ENCODE results near the gene TBCC.
"Not testable (repeated sequence)": the region's sequence is repeated elsewhere in the genome, so short reads cannot be mapped to it uniquely, and the experiment has no call there.

TBCC gene

GRCh38 chr6:42769836-42770235 is 23.9 kb upstream of the TBCC start:
- DNase-seq = no peak

DNA sequence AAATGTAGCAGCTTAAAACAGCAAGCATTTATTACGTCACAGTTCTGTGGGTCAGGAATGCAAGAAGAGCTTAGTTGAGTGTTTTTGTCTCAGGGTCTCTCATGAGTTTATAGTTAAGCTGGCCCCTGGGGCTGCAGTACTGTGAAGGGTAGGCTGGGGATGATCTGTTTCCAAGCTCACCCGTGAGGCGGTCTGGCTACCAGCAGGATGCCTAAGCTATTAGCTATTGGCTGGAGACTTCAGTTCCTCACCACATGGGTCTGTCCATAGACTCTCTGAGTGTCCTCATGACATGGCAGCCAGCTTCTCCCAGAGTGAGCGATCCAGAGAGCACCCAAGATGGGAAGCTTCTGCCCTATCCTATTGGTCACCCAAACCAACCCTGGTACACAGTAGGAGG is 23.1 kb upstream of the TBCC start:
- no peak for DNase-seq

GRCh38 chr6:42766163-42766670 is 20.3 kb upstream of the TBCC start:
- DNase-seq = no peak

GRCh38 chr6:42764911-42765648 is 19.2 kb upstream of the TBCC start:
- DNase-seq = no peak

- DNase-seq = no peak
Measured at GRCh38 chr6:42762950-42763349, 17.0 kb upstream of the TBCC start.

DNA sequence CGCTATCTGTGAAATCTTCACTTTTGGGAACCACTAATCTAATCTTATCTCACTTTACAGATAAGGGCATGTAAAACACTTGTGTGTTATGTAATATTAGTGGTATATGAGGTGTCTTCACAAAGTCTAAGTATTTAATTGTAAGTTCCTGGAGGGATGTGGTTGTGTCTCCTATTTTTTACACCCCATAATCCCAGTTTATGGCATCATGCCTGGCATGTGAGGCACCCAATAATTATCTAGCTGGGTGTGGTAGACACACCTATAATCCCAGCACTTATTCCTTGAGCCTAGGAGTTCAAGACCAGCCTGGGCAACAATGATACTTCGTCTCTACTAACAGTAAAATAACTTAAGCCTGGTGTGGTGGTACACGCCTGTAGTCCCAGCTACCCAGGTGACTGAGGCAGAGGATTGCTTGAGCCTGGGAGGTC is 16.5 kb upstream of the TBCC start:
- DNase-seq = no peak

DNA sequence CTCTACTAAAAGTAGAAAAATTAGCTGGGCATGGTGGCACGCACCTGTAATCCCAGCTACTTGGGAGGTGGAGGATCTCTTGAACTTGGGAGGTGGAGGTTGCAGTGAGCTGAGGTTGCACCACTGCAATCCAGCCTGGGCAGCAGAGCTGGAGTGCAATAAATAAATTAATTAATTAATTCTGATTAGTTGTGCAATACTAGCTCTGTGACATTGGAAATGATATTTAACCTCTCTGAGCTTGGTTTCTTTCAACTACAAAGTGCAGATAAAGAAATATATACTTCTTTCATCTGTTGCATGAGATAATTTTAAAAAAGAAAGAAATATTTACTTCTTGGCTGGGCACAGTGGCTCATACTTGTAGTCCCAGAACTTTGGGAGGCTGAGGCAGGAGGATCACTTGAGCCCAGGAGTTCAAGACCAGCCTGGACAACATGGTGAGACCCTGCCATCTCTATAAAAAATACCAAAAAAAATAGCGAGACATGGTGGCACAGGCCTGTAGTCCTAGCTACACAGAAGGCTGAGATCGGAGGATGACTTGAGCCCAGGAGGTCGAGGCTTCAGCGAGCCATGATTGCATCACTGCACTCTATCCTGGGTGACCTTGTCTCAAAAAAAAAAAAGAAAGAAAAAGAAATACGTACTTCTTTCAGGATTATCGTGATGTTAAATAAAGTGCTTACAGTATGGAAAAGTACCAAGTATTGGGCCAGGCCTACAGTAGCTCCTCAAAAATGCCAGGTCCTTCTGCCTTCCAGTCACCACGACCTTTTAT is 15.6 kb upstream of the TBCC start:
- DNase-seq = no peak

GRCh38 chr6:42758756-42759430 is 13.0 kb upstream of the TBCC start:
- no peak for DNase-seq

- no peak for DNase-seq
Measured at GRCh38 chr6:42756722-42757121, 10.8 kb upstream of the TBCC start.

DNA sequence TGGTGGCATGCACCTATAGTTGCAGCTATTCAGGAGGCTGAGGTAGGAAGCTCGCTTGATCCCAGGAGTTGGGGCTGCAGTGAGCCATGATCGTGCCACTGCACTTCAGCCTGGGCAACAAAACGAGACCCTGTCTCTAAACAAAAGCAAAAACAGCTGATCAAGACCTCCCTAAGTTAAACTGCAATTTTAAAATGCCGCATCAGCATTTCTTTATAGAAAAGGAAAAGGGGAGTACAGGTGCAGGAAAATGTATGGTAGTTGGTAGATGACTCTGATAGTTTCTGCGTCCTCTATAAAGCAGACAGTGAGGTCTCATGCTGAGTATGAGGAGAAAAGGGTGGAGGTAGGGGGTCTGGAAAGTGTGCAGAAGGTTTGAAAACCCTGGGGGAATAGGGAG is 8.9 kb upstream of the TBCC start:
- DNase-seq = no peak

DNA sequence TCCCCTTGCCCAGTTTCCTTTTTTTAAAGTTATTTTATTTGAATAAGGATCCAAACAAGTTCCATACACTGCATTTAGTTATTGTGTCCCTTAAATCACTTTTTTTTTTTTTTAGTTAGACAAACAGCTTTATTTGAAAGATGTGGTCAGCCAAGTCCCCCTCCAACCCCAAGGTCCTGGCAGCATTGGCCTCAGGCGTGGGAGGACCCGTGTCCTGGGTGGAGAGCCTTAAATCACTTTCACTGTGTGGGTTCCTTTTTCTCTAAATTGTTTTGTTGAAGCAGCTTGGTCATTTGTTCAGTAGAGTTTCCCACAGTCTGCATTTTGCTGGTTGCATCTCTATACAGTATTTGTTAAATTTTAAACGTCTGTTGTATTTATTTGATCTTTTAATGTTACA is 5.2 kb upstream of the TBCC start:
- DNase-seq = no peak

DNA sequence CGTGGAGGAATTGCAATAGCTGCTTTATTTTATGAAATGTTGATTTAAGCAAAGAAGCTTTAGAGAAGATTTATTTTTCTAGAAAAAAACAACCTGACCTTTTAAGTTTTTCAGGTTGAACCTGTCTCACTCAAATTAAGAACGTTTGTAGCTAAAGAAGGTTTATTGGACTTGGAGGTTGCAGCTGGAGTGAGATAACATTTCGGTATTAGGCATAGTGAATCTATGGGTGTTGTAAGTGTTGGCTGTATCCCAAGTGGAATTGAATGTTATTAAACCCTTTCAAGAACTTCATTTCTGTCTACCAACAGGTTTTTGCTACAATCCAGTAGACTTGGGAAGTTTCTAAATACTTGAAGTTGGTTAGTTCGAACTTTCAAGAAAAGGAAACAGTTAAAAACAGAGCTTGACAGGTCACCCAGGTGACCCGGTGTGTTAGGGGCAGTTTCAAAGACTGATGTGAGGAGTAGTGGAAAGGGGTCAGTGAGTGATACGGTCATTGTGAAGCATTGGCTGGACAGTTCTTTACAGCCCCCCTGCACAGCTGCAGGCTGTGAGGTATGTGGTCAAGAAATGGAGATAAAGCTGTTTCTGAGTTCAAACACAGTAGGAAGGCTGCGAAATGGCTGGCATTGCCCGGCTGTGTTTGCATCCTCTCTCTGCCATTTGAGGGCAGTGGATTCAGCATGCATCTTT is 2.4 kb upstream of the TBCC start:
- DNase-seq = no peak

DNA sequence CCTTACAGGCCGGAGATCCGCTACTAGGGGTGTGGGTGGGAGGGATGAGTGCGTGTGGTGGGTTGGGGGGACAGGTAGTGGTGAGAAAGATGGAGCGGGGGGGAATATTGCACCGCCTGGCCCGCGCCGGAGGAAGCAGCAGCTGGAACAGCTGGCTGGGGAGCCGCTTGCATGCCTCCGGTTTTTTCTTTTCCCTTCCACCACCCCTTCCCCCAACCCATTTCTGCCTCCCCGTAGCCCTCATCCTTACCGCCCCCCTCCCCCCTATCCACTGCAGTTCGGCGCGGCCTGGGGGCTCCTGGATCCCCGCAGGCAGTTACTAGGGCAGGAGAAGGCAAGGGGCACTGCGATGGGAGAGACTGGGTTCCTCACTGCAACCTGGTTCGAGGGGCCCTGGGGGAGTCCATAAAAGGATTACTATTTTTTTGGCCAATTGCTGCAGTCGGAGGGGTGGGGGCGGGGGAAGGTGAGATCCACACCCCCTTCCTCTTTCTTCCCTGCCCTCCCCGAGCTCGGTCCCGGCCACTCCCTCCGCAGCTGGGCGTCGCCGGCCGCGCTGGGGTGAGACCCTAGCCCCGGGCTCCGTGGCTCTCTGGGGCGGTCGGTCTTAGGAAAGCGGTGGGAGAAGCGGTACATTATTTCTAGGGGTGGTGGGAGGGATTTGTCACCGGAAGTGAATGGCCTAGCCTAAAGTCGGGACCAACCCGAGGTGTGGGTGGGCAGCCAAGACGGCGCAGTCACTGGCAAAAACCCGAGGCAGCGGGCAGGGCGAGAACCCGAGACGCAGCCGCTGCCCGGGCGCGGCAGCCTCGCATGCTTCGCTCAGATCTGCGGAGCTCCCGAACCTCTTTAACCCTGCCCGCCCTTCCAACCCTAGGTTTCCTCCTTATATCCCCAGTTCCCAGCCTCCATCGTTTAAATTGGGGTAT is 824 bp upstream of the TBCC start:
- DNase-seq = peak; percentile 99

DNA sequence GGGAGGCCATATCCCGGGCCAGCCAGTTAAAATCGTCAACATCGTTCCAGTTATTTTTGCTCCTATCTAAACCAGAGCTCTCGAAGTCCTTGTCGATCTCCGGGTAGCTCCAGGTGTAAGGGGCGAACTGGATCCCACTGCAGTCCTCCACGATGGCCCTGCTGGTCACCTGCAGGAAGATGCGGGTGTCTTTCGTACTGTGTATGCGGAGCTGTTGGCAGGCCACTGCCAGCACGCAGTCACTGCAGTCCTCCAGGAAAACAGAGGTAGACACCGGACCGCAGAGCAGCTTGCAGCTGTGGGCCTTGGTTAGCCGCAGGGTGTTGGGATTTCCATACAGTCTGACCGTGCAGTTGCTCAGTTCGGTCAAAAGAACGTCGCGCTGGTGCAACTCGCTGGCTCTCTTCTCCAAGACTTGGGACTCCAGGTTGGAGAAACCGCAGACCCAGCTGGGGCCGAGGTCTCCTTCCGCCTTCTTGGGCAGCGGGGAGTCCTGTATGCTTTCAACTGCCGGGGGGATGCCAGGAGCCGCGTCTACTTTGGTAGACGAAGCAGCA is 742 bp downstream of the TBCC start:
- DNase-seq = no peak

DNA sequence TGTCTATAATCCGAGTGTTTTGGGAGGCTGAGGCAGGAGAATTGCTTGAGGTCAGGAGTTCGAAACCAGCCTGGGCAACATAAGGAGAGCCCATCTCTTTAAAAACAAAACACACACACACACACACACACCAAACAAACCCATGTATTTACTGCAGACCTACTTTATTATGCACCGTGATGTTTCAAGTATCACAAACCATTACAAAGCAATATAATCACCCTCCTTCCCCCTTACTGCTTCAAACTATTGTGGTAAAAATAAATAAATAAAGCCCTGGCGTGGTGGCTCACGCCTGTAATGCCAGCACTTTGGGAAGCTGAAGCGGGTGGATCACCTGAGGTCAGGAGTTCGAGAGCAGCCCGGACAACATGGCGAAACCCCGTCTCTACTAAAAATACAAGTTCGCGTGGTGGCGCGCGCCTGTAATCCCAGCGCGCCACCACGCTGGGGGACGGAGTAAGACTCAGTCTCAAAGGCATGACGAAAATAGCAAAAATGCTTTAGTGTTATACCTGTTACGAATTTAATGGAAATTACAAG is 1.5 kb downstream of the TBCC start:
- DNase-seq = no peak

GRCh38 chr6:42742116-42742894 is 3.6 kb downstream of the TBCC start:
- DNase-seq = peak; percentile 34

GRCh38 chr6:42740725-42741124 is 5.2 kb downstream of the TBCC start:
- DNase-seq = no peak

GRCh38 chr6:42735976-42736375 is 9.9 kb downstream of the TBCC start:
- DNase-seq = no peak

GRCh38 chr6:42733867-42734481 is 11.9 kb downstream of the TBCC start:
- DNase-seq = not testable (repeated sequence)

DNA sequence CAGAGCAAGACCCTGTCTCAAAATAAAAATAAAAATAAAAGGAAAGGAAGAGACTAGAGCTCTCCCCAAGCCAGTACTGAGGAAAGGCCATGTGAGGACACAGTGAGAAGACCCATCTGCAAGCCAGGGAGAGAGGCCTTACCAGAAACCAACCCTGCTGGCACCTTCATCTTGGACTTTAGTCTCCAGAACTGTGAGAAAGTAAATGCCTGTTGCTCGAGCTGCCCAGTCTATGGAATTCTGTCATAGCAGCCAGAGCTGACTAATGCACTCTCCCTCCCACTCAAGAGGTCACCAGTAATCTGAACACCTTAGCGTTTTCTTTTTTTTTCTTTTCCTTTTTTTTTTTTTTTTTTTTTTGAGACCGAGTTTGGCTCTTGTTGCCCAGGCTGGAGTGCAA is 16.2 kb downstream of the TBCC start:
- no peak for DNase-seq
